SJCRH30 (cell line): ENCODE results near the gene PHLPP1. TPM values are rescaled to one million over a fixed set of nuclear protein-coding genes. Genes with fewer than 3 reads are reported as not detected.

Source experiments
- DNase-seq, 2 experiments: peaks; one replicate each; pipeline ENCODE4 v3.0.0-alpha.2; 2015 to 2020
- H3K27ac ChIP-seq: fragments of 250-450 bp; sonication (Bioruptor Pico); 2 replicates; pipeline ENCODE4 v1.5.1; 2020; ENCODE audit warnings: mild to moderate bottlenecking, moderate library complexity
- H3K27me3 ChIP-seq: fragments of 250-450 bp; sonication (Bioruptor Pico); 2 replicates; pipeline ENCODE4 v1.5.1; 2020; ENCODE audit warnings: mild to moderate bottlenecking, moderate library complexity
- H3K36me3 ChIP-seq: fragments of 250-450 bp; sonication (Bioruptor Pico); 2 replicates; pipeline ENCODE4 v1.5.1; 2020; ENCODE audit warnings: mild to moderate bottlenecking, moderate library complexity
- H3K4me1 ChIP-seq: fragments of 250-450 bp; sonication (Bioruptor Pico); 2 replicates; pipeline ENCODE4 v1.5.1; 2020; ENCODE audit warnings: mild to moderate bottlenecking, moderate library complexity
- H3K4me3 ChIP-seq: fragments of 250-450 bp; sonication (Bioruptor Pico); 2 replicates; pipeline ENCODE4 v1.5.1; 2020; ENCODE audit warnings: mild to moderate bottlenecking, moderate library complexity
- H3K9me3 ChIP-seq: fragments of 250-450 bp; sonication (Bioruptor Pico); replicated peaks from 2 replicates; pipeline ENCODE4 v1.5.1; 2020; ENCODE audit warnings: mild to moderate bottlenecking, moderate library complexity
- total RNA-seq: library from RNA; depleted of rRNA; stranded (reverse); fragments of >200 nt; shearing (Covaris generic); gene quantifications from 2 replicates; pipeline ENCODE4 v1.2.3, GENCODE V29; 2014

Gene PHLPP1
- total RNA-seq, 1 experiment from 2014 or later = 10.9 TPM

GRCh38 chr18:62988471-62988870 is 273.1 kb downstream of the PHLPP1 start:
- no peaks in the 10 kb centered on the region for H3K4me1 ChIP-seq
- no peak overlapping the region for H3K27ac ChIP-seq
- H3K36me3 ChIP-seq = no peaks in the 10 kb centered on the region
- no peak for DNase-seq
- no peaks in the 10 kb centered on the region for H3K27me3 ChIP-seq
- H3K4me3 ChIP-seq = no peak overlapping the region
- H3K9me3 ChIP-seq = no peaks in the 10 kb centered on the region

- Histone ChIP-seq H3K4me3 (no peak overlapping the region), H3K9me3 (no peaks in the 10 kb centered on the region), H3K27ac (no peak overlapping the region), H3K36me3 (no peaks in the 10 kb centered on the region), H3K4me1 (no peaks in the 10 kb centered on the region), H3K27me3 (no peaks in the 10 kb centered on the region)
- no peak for DNase-seq
These were observed 273.9 kb downstream of the PHLPP1 start for GRCh38 chr18:62989195-62989594.

GRCh38 chr18:62990653-62991052 is 275.3 kb downstream of the PHLPP1 start:
- no peak for DNase-seq
- Histone ChIP-seq H3K4me1 (no peaks in the 10 kb centered on the region), H3K27ac (no peak overlapping the region), H3K36me3 (no peaks in the 10 kb centered on the region), H3K4me3 (no peak overlapping the region), H3K27me3 (no peaks in the 10 kb centered on the region), H3K9me3 (no peaks in the 10 kb centered on the region)

- no peaks in the 10 kb centered on the region for H3K27me3 ChIP-seq
- no peaks in the 10 kb centered on the region for H3K9me3 ChIP-seq
- no peak overlapping the region for H3K27ac ChIP-seq
- H3K4me3 ChIP-seq = no peak overlapping the region
- no peaks in the 10 kb centered on the region for H3K4me1 ChIP-seq
- no peaks in the 10 kb centered on the region for H3K36me3 ChIP-seq
- DNase-seq = no peak
These were observed 276.0 kb downstream of the PHLPP1 start for GRCh38 chr18:62991389-62991788.

- Histone ChIP-seq H3K4me3 (no peak overlapping the region), H3K9me3 (no peaks in the 10 kb centered on the region), H3K27me3 (no peaks in the 10 kb centered on the region), H3K4me1 (no peaks in the 10 kb centered on the region), H3K27ac (no peak overlapping the region), H3K36me3 (no peaks in the 10 kb centered on the region)
- DNase-seq = no peak
These were observed 276.6 kb downstream of the PHLPP1 start for GRCh38 chr18:62991959-62992358.

- DNase-seq = no peak
These were observed 277.6 kb downstream of the PHLPP1 start for GRCh38 chr18:62992877-62993365.

GRCh38 chr18:62996566-62996965 is 281.2 kb downstream of the PHLPP1 start:
- no peaks in the 10 kb centered on the region for H3K36me3 ChIP-seq
- H3K4me1 ChIP-seq = no peaks in the 10 kb centered on the region
- H3K9me3 ChIP-seq = no peaks in the 10 kb centered on the region
- DNase-seq = no peak
- no peak overlapping the region for H3K27ac ChIP-seq
- H3K4me3 ChIP-seq = no peak overlapping the region
- H3K27me3 ChIP-seq = no peaks in the 10 kb centered on the region

More at GRCh38 chr18:62992877-62993365, 277.6 kb downstream of the PHLPP1 start:
- Histone ChIP-seq H3K9me3 (no peaks in the 10 kb centered on the region), H3K36me3 (no peaks in the 10 kb centered on the region), H3K4me1 (no peaks in the 10 kb centered on the region), H3K4me3 (no peak overlapping the region), H3K27me3 (no peaks in the 10 kb centered on the region), H3K27ac (no peak overlapping the region)

- no peak for DNase-seq
- Histone ChIP-seq H3K36me3 (no peaks in the 10 kb centered on the region), H3K4me3 (no peak overlapping the region), H3K9me3 (no peaks in the 10 kb centered on the region), H3K27ac (no peak overlapping the region), H3K27me3 (no peaks in the 10 kb centered on the region), H3K4me1 (no peaks in the 10 kb centered on the region)
These were observed 281.7 kb downstream of the PHLPP1 start for GRCh38 chr18:62997076-62997475.

- no peaks in the 10 kb centered on the region for H3K36me3 ChIP-seq
- DNase-seq = no peak
These were observed 283.1 kb downstream of the PHLPP1 start for GRCh38 chr18:62998443-62998842.

GRCh38 chr18:62999392-62999791 is 284.1 kb downstream of the PHLPP1 start:
- H3K9me3 ChIP-seq = no peaks in the 10 kb centered on the region
- H3K4me3 ChIP-seq = no peak overlapping the region
- no peaks in the 10 kb centered on the region for H3K36me3 ChIP-seq
- no peaks in the 10 kb centered on the region for H3K4me1 ChIP-seq
- no peak overlapping the region for H3K27ac ChIP-seq
- DNase-seq = no peak
- H3K27me3 ChIP-seq = no peaks in the 10 kb centered on the region

More at GRCh38 chr18:62998443-62998842, 283.1 kb downstream of the PHLPP1 start:
- H3K9me3 ChIP-seq = no peaks in the 10 kb centered on the region
- H3K4me1 ChIP-seq = no peaks in the 10 kb centered on the region
- no peak overlapping the region for H3K27ac ChIP-seq
- no peaks in the 10 kb centered on the region for H3K27me3 ChIP-seq
- no peak overlapping the region for H3K4me3 ChIP-seq

- DNase-seq = no peak
- no peaks in the 10 kb centered on the region for H3K27me3 ChIP-seq
- no peaks in the 10 kb centered on the region for H3K9me3 ChIP-seq
- no peak overlapping the region for H3K27ac ChIP-seq
- H3K36me3 ChIP-seq = no peaks in the 10 kb centered on the region
- H3K4me1 ChIP-seq = no peaks in the 10 kb centered on the region
- H3K4me3 ChIP-seq = no peak overlapping the region
These were observed 284.6 kb downstream of the PHLPP1 start for GRCh38 chr18:62999921-63000320.

GRCh38 chr18:63000839-63001238 is 285.5 kb downstream of the PHLPP1 start:
- no peak overlapping the region for H3K4me3 ChIP-seq
- H3K4me1 ChIP-seq = no peaks in the 10 kb centered on the region
- no peak overlapping the region for H3K27ac ChIP-seq
- H3K27me3 ChIP-seq = no peaks in the 10 kb centered on the region
- no peak for DNase-seq
- no peaks in the 10 kb centered on the region for H3K36me3 ChIP-seq
- H3K9me3 ChIP-seq = no peaks in the 10 kb centered on the region

- DNase-seq = no peak
- no peaks in the 10 kb centered on the region for H3K27me3 ChIP-seq
- H3K4me1 ChIP-seq = no peaks in the 10 kb centered on the region
- no peak overlapping the region for H3K27ac ChIP-seq
- H3K9me3 ChIP-seq = no peaks in the 10 kb centered on the region
- H3K36me3 ChIP-seq = no peaks in the 10 kb centered on the region
- no peak overlapping the region for H3K4me3 ChIP-seq
These were observed 286.5 kb downstream of the PHLPP1 start for GRCh38 chr18:63001861-63002260.

- H3K4me1 ChIP-seq = no peaks in the 10 kb centered on the region
- no peak for DNase-seq
- no peak overlapping the region for H3K27ac ChIP-seq
- H3K36me3 ChIP-seq = no peaks in the 10 kb centered on the region
- H3K9me3 ChIP-seq = no peaks in the 10 kb centered on the region
- H3K4me3 ChIP-seq = no peak overlapping the region
- H3K27me3 ChIP-seq = no peaks in the 10 kb centered on the region
These were observed 287.0 kb downstream of the PHLPP1 start for GRCh38 chr18:63002305-63002704.

GRCh38 chr18:63002803-63003445 is 287.6 kb downstream of the PHLPP1 start:
- no peak overlapping the region for H3K27ac ChIP-seq

GRCh38 chr18:63003899-63004298 is 288.6 kb downstream of the PHLPP1 start:
- Histone ChIP-seq H3K4me3 (no peak overlapping the region), H3K27me3 (no peaks in the 10 kb centered on the region), H3K36me3 (no peaks in the 10 kb centered on the region), H3K4me1 (no peaks in the 10 kb centered on the region), H3K27ac (no peak overlapping the region), H3K9me3 (no peaks in the 10 kb centered on the region)
- DNase-seq = no peak

More at GRCh38 chr18:63002803-63003445, 287.6 kb downstream of the PHLPP1 start:
- no peaks in the 10 kb centered on the region for H3K9me3 ChIP-seq
- no peaks in the 10 kb centered on the region for H3K36me3 ChIP-seq
- no peak for DNase-seq
- no peaks in the 10 kb centered on the region for H3K4me1 ChIP-seq
- H3K4me3 ChIP-seq = no peak overlapping the region
- H3K27me3 ChIP-seq = no peaks in the 10 kb centered on the region
